DLD1 (cell line): ENCODE results near the gene ADAD2.

ENCODE experiments used
- in situ Hi-C: cut with HindIII; loops from 2 replicates; pipeline ENCODE4 v1.10.0; 2017; ENCODE audit warnings: low sequenced_read_pairs

Gene ADAD2

DNA sequence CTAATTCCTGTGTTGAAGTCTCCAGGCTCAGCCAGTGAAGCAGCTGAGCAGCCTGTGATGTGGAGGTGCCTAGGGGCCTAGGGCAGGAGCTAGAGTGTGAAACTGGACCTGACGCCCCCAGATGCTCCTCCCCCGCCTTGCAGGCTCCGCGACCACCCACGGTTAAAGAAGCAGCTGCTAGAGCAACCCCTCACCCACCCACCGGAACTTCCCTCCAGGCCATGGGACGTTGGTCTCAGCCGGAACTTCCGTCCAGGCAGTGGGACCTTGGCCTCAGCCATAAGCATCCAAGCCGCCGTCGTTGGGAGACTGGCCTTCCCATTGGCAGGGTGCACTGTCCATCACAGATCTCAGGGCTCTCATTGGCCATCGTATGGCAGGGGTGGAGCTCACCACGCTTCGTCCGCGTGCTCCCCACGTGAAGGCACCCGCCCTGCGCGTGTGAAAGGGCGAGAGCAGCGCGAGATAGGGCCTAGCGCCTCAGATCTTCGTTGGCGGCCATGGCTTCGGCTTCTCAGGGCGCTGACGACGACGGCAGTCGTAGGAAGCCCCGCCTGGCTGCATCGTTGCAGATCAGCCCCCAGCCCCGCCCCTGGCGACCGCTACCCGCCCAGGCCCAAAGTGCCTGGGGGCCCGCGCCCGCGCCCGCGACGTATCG is at the start of gene ADAD2:
TSS of gene ADAD2 (plus strand) at position 427 of the 658 bp plus-strand sequence. CDS start at position 501, 74 bp downstream.
- in situ Hi-C loops: no loop called here

DNA sequence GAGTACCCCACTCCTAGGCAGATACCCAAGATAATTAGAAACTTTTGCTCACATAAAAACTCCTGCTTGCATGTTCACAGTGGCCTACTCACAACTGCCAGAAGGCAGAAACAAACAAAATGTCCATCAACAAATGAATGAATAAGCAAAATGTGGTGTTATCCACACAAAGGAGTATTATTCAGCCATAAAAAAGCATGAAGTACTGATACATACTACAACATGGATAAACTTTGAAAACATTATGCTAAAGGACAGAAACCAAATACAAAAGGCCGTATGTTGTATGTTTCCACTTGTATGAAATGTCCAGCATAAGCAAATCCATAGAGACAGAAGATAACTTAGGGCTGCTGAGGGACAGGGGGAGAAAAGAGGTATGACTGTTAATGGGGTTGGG is 47.9 kb upstream of the ADAD2 start:
- in situ Hi-C loops: no loop called here

DNA sequence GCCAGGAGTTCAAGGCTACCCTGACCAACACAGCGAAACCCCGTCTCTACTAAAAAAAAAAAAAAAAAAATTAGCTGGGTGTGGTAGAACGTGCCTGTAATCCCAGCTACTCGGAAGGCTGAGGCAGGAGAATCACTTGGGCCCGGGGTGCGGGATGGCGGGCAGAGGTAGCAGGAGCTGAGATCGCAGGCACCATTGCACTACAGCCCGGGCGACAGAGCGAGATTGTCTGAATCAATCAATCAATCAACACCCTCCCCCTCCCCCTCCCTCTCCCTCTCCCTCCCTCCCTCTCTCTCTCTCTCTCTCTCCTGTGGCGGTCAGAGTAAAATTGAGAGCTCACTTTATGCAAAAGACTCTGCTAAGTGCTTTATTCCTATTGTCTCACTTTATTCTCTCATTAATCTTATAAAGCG is 47.2 kb upstream of the ADAD2 start:
- in situ Hi-C loops: no loop called here

DNA sequence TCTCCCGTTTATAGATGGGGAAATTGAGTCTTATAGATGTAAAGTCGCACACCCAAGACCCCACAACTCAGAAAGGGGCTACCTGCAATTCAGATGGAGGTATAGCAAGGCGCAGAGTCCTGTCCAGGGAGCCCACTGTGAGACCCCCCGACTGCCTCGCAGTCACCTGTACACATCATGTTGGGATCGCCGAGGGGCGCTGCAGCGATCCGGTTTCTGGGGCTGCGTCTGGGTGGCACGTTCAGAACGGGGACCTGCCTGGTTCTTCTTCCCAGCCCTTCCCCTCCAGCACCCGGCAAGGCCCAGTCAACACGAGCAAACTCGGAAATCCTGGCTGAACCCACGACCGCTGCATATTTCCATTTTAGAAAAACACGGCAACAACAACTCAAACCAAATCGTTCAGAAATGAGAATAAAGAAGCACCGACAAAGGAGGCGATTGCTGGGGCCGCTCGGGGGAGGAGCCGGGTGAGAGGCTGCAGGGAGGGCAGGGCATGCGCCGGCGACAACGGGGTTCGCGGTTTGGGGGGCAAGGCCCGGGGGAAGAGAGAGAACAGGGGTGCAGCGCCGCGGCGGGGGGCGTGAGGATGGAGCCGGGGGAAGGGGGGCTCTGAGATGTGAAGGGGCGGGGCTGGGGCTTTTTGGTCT is 46.6 kb upstream of the ADAD2 start:
- in situ Hi-C loops: no loop called here

DNA sequence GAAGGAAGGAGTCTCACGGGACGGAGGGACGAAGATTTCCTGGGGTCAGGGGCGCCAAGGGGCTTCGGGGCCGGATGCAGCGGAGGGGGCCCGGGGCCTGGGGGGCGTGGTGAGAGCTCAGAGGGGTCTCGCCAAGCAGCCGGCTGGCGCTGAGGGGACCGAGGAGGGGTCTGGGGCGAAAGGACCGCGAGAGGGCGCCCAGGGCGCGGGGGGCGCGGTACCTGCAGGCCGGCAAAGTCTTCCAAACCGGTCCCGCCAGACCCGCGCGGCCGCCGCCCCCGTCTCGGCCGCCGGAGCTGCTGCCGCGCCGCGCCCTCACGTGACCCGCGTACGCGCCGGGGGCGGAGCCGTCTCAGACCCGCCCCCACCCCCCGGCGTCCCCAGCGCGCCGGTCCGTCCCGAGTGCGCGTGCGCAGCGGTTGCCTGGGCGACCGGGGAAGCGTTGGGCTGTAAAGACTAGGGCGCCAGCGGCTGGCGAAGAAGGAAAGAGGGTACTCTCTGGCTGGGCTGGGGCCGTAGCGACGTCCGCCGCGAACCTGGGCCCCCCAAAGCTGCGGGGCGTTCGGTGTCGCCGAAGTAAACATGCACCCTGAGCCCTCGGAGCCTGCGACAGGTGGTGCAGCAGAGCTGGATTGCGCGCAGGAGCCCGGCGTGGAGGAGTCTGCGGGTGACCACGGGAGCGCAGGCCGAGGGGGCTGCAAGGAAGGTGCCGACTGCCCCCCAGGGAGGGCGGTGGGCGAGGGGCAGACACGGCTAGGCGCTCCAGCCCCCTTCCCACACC is 45.9 kb upstream of the ADAD2 start, which contains the start of the genes DNAAF1 and HSDL1:
TSS of gene DNAAF1 (plus strand) at position 450 of the 781 bp plus-strand sequence. CDS start at position 583, 133 bp downstream.
TSS of gene HSDL1 (minus strand) at position 319 of the 781 bp plus-strand sequence. CDS start 13,856 bp downstream, outside the sequence.
- in situ Hi-C loops: no loop called here

DNA sequence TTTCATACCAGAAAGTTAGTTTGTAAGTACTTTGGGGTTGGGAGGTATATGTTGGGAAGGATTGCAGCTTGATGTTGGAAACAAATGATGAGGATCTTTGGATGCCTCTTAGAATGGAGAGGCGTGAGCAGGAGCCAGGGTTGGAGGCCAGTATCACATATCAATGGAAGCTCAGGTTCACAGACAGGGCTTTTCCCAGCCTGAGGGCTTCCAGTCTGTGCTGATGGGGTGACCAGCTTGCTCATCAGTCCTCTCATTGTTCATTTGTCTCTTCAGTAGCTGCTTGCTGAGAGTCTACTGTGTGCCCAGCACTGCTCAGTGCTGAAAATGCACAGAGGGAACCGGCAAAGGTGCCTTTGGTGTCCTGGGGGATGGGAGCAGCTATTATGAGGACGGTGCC is 40.0 kb upstream of the ADAD2 start:
- in situ Hi-C loops: no loop called here

DNA sequence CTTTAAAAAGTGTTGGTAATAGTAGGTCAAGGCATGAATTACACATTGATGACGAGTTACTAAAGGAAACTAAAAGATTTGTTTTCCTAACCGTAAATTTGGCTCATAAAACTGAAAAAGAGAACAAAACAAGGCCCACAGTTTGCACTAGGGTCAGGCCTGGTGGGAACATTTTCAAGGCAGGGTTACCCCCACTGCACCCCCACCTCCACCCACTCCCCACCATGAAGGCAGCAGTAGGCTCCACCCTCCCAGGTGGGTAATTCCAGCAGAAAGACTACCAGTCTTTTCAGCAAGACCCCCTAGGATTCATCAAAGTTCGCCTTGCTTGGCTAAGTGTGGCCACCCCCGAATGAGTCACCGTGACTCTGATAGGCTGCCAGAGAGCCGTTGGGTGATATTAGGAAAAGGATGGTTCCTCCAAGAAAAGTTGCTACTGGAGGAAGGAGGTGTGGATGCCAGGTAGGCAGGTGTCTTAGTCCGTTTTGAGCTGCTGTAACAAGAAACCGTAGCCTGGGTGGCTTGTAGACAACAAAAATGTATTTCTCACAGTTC is 37.2 kb upstream of the ADAD2 start:
- in situ Hi-C loops: no loop called here

DNA sequence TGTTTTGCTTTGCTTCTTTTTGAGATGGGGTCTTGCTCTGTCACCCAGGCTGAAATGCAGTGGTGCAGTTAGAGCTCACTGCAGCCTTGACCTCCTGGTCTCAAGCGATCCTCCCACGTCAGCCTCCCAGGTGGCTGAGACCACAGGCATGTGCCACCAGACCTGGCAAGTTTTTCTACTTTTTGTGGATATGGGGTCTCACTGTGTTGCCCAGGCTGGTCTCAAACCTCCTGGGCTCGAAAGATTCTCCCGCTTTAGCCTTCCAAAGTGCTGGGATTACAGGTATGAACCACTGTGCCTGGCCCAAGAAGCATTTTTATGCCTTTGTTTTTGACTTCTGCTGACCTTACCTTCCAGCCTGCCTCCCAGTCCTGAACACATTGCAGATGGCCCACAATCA is 35.7 kb upstream of the ADAD2 start:
- in situ Hi-C loops: no loop called here

DNA sequence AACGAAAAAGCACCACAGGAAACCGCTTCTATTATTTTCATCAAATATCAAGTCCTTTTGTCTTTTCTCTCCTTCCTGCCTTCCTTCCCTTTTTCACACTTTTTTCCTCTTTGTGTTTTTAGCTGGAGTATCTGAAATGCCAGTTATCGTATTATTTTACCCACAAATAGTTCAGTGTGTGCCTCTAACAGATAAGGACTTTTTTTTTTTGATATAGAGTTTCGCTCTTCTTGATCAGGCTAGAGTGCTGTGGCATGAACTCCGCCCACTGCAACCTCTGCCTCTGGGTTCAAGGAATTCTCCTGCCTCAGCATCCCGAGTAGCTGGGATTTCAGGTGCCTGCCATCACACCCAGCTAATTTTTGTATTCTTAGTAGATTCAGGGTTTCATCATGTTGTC is 35.2 kb upstream of the ADAD2 start:
- in situ Hi-C loops: no loop called here

DNA sequence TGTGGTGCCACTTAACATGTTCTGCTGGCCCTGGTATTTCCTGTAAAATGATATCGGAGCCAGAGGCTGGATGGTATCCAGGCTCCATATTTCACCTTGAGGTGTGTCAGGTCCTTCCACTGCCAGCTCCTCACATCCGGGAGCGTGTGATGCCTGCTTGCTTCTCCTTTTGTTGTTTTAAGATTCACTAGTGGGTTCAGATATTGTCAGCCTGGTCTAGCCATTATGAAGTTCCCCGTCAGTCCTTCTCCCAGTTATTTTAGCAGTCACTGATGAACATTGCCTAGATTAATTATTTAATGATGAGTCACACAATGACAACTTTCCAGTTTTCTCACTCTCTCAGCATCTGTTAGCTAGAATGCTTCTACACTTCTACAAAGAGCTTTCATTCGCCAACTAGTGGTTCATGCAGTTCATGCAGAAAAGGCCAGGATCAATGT is 34.6 kb upstream of the ADAD2 start:
- in situ Hi-C loops: no loop called here

DNA sequence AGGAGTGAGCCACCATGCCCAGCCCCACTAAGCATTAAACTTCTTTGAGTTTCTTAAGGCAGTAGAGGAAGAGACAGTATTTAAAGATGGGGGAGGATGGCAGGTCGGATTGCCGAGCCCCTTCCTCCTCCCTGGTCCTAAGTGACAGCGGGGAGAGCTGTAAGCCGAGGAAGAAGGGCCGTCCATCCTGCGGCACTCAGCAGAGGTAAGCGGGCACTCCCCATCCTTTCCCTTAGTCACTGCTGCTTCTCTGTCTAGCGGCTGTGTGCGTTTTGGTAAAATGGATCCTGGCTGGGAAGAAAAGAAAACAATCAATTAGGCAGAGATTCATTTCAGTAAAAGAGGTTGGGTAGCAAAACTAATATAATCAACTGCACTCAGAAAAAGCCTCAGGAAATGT is 31.9 kb upstream of the ADAD2 start:
- in situ Hi-C loops: no loop called here

DNA sequence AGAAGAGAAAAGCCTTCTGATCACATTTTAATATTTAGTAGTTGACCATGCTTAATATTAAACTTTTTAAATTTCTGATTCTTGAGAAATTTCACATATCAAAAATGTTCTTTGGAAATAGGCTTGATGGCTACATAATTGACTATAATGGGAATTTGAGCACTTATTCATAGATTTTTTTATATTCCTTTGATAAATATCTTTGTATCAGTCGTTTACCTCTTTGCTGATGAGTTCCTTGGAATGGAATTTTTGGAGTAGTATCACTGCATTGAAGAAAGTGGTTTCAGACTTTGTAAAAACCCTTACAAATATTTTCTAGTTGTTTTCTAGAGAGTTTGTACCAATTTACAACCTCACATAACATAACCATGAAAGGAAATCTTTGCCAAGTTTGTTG is 31.2 kb upstream of the ADAD2 start:
- in situ Hi-C loops: no loop called here

DNA sequence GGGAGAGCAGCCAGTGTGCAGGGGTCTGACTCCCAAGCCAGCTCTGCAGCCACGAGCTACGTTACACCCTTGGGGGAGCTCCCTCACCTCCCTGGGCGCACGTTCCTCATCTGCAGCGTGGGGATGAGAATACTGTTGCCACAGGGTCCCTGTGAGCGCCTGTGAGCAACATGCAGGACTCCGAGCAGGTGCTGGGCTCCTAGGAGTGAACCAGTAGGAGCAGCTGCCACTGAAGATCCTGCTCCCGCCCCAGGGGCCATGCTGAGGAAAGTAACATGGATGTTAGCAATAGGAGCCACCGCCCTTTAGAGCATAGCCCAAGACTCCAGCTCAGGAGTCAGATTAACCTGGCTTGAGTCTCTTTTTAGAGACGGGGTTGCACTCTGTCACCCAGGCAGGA is 29.9 kb upstream of the ADAD2 start:
- in situ Hi-C loops: no loop called here

DNA sequence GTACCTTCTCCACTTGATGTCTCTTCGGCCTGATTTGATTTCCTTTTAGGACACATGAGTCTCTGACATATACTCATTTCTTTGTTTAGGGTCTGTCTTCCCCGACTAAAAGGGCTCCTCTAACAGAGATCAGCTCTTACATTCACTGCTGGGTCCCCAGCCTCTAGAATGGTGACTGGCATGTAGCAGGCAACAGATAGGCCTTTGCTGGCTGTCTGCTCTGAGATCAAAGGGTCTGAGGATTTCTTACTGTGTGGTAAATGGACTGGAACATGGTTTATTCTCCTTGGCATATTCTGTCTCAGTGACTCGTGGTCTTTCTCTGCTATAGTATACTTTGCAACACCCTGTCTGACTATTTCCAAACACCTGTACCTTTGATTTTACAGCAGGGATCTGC is 29.2 kb upstream of the ADAD2 start:
- in situ Hi-C loops: no loop called here

DNA sequence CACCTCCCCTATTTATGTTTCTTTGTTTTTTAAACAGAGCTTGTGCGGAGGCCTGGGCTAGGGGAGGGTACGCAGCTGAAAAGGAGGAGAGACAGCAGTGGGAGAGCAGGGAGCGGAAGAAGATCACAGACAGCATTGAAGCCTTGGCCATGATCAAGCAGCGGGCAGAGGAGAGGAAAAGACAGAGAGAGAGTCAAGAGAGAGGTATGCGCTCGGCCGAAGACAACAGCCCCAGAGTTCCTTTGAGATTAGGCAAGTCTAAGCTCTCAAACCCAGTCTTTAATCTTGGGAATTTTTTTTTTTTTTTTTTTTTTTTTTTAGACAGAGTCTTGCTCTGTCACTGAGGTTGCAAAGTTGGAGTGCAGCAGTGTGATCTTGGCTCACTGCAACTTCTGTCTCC is 25.2 kb upstream of the ADAD2 start:
- in situ Hi-C loops: no loop called here

DNA sequence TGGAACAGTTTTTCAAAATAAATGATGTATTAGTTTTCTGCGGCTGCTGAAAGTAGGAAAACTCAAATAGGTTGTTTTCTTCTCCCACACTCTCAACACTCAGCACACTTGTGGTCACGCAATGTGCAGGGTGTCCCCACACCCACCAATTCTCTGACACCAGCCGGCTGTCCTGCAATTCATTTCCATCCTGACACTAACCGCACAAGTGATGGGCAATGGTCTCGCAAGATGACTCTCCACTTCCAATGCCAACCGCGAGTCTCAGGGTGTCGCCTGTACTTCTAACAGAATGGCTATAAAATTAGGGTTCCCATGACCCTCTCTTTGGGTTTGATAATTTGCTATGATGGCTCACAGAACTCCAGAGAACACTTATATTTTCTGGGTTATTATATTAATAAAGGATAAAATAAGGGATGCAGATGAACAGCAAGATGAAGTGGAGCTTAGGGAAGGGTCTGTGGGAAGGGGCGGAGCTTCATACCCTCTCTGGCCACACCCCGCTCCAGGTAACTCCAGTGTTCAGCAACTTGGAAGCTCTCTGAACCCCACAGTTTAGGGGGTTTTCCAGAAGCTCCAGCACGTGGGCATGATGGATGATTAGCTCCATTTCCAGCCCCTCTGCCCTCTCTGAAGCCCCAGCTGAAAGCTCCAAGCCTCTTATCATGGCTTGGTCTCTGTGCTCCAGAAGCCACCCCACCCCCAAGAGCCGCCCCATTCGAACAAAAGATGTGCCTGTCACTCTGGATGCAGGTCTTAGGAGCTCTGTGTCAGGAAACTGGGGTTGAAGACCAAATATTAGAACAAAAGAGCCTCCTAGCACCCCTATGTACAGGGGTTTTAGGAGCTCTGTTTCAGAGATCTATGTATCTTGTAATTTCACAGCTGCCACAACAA is 23.9 kb upstream of the ADAD2 start:
- in situ Hi-C loops: no loop called here

DNA sequence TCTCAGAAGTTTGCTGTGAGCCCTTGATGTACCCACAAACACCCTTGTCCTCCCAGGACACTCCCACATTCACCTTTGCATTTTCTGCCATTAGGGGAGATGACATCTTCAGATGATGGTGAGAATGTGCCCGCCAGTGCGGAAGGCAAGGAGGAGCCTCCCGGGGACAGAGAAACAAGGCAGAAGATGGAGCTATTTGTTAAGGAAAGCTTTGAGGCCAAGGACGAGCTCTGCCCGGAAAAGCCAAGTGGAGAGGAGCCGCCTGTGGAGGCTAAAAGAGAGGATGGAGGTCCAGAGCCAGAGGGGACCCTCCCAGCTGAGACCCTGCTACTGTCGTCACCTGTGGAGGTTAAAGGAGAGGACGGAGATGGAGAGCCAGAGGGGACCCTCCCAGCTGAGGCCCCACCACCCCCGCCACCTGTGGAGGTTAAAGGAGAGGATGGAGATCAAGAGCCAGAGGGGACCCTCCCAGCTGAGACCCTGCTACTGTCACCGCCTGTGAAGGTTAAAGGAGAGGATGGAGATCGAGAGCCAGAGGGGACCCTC is 21.1 kb upstream of the ADAD2 start:
- in situ Hi-C loops: no loop called here

DNA sequence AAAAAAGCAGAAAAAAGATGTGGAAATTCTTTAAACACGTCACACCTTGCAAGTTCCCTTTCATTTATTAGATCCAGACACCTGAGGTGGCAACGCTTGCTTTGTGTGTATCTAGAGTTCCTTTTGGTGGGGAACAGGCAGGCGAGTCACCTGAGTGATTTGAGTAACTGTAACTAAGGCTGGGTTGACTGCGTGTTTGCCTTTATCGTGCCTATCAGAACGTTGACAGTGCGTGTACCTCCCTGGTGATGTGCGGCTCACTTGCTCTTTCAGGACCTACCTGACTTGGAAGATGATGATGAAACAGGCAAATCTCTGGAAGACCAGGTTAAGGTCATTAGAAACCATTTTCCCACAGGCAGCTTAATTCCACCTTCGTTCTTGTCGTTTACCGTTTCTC is 16.6 kb upstream of the ADAD2 start:
- in situ Hi-C loops: no loop called here

DNA sequence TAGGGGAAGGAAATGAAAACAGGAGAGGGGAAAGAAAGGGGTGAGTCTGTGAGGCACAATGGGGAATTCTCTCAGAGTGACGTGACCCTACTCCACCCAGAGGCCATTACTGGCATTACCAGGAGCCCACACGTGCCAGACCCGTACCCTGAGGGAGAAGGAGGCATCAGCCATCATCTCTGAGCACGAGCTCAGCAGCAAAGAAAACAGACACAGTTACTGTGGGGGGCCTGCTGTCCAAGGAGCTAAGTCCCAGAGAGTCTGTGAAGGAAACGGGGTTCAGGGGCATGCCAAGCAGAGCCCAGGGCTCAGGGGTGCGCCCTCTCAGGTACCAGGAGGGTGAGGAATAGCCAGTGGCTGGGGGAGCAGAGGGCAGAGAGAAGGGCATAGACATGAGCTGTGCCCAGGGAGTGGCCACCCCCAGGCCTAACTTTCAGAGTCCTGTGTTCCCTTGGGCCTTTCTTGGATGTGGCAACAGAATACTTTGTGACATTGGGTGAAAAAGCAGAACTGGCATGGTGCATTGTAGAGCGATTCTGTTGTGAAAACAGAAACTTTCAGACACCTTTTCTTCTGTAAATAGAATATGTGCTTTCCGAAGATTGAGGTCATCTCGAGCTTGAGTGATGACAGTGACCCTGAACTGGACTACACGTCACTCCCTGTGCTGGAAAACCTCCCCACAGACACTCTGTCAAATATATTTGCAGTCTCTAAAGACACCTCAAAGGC is 15.4 kb upstream of the ADAD2 start:
- in situ Hi-C loops: no loop called here
